Measurements from ENCODE around the gene SLC8B1.

The SLC8B1 gene

GRCh38 chr12:113271853-113272561, 62.9 kb downstream of the SLC8B1 start:
- no peak overlapping the region for H3K4me3 ChIP-seq (ENCODE audit: low read depth, low read length)
- TF ChIP-seq CTCF (IDR thresholded peaks at IDR 0.05; ENCODE audit: borderline replicate concordance, insufficient read depth, low read depth, low read length): no peak

GRCh38 chr12:113271466-113271852, 63.5 kb downstream of the SLC8B1 start:
- TF ChIP-seq CTCF (IDR thresholded peaks at IDR 0.05; ENCODE audit: borderline replicate concordance, insufficient read depth, low read depth, low read length): no peak
- no peak overlapping the region for H3K4me3 ChIP-seq (ENCODE audit: low read depth, low read length)

GRCh38 chr12:113270709-113271009, 64.2 kb downstream of the SLC8B1 start:
- TF ChIP-seq CTCF (IDR thresholded peaks at IDR 0.05; ENCODE audit: borderline replicate concordance, insufficient read depth, low read depth, low read length): no peak
- H3K4me3 ChIP-seq (ENCODE audit: low read depth, low read length): no peak overlapping the region

GRCh38 chr12:113269257-113269943, 65.5 kb downstream of the SLC8B1 start:
- no peak for TF ChIP-seq CTCF (IDR thresholded peaks at IDR 0.05; ENCODE audit: borderline replicate concordance, insufficient read depth, low read depth, low read length)
- H3K4me3 ChIP-seq (ENCODE audit: low read depth, low read length): no peak overlapping the region

- no peak overlapping the region for H3K4me3 ChIP-seq (ENCODE audit: low read depth, low read length)
- no peak for TF ChIP-seq CTCF (IDR thresholded peaks at IDR 0.05; ENCODE audit: borderline replicate concordance, insufficient read depth, low read depth, low read length)
Observed at GRCh38 chr12:113268621-113269020, 66.3 kb downstream of the SLC8B1 start.

- no peak for TF ChIP-seq CTCF (IDR thresholded peaks at IDR 0.05; ENCODE audit: borderline replicate concordance, insufficient read depth, low read depth, low read length)
- H3K4me3 ChIP-seq (ENCODE audit: low read depth, low read length): no peak overlapping the region
Observed at GRCh38 chr12:113268136-113268535, 66.8 kb downstream of the SLC8B1 start.

- H3K4me3 ChIP-seq (ENCODE audit: low read depth, low read length): no peak overlapping the region
- TF ChIP-seq CTCF (IDR thresholded peaks at IDR 0.05; ENCODE audit: borderline replicate concordance, insufficient read depth, low read depth, low read length): no peak
Observed at GRCh38 chr12:113267621-113268020, 67.3 kb downstream of the SLC8B1 start.

Measured in GM12875 (cell line).